ENCODE data around the gene MRPL34. TPM values are rescaled to one million over a fixed set of nuclear protein-coding genes. Genes with fewer than 3 reads are reported as not detected.
"Not testable (repeated sequence)": the region's sequence is repeated elsewhere in the genome, so short reads cannot be mapped to it uniquely, and the experiment has no call there.

The MRPL34 gene
- total and polyA plus RNA-seq, 12 donors = 122 to 301 (median 155) TPM

DNA sequence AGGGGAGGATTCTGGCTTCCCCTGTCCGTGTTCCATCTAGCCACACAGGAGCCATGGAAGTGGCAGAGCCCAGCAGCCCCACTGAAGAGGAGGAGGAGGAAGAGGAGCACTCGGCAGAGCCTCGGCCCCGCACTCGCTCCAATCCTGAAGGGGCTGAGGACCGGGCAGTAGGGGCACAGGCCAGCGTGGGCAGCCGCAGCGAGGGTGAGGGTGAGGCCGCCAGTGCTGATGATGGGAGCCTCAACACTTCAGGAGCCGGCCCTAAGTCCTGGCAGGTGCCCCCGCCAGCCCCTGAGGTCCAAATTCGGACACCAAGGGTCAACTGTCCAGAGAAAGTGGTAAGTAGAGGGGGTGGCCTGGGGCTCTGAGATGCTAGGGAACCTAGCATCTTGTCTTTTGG is 36.9 kb upstream of the MRPL34 start:
- Histone ChIP-seq H3K4me1 (peaks cover 2 to 31% (median 19%) of the 10 kb centered on the region in 9 donors), H3K27ac (no peak overlapping the region), H3K9me3 (no peaks in the 10 kb centered on the region), H3K27me3 (no peaks in the 10 kb centered on the region), H3K36me3 (peaks cover 0 to 52% (median 27%) of the 10 kb centered on the region in 9 donors), H3K4me3 (no peak overlapping the region)
- DNase-seq (no peak), ATAC-seq (no peak)
- no peak for TF ChIP-seq CTCF (IDR thresholded peaks at IDR 0.05)
- intact Hi-C loops (cut with DNase I) = no loop called here
- WGBS, 2 donors = 94 to 95% methylated on average over 13 of the region's 13 CpGs

- H3K4me1 ChIP-seq; H3K9me3 ChIP-seq; H3K27ac ChIP-seq; ATAC-seq; H3K4me3 ChIP-seq; DNase-seq; intact Hi-C loops (cut with DNase I); H3K27me3 ChIP-seq: not testable (repeated sequence)
- 95 to 96% methylated on average over 3 of the region's 3 CpGs for WGBS, 2 donors
- peaks cover 0 to 96% (median 53%) of the 10 kb centered on the region in 9 donors for H3K36me3 ChIP-seq
Observed at GRCh38 chr19:17274892-17275291, 30.8 kb upstream of the MRPL34 start.

DNA sequence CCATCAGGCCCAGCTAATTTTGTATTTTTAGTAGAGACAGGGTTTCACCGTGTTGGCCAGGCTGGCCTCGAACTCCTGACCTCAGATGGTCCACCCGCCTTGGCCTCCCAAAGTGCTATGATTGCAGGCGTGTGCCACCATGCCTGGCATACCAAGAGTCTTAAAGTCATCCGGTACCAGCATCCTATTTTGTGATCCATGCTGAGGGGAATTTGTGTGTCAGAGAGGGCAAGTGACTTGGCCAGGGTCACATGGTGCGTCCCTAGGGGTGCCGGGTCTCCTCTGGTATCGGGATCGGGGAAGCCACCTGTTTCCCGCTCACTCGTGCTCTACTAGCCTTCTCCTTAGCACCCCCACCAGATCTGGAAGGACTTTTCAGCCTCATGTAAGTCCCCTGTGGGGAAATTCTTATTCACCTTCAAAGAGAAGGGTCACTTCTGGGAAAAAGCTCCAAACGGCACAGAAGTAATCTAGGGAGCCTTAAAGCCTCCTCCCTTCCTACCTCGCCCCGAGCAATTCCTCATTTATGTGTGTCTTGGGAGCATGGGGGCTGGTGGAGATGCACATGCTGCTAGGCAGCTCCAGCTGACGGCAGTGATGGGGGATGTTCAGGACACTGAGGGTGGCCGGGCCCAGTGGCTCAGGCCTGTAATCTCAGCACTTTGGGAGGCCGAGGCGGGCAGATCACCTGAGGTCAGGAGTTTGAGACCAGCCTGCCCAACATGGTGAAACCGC is 30.1 kb upstream of the MRPL34 start:
- H3K27ac ChIP-seq = no peak overlapping the region
- WGBS, 2 donors = 91 to 92% methylated on average over 19 of the region's 19 CpGs
- H3K4me3 ChIP-seq = no peak overlapping the region
- peaks cover 0 to under 1% (median 0%) of the 10 kb centered on the region in 7 donors for H3K27me3 ChIP-seq
- TF ChIP-seq CTCF (IDR thresholded peaks at IDR 0.05) = no peak
- ATAC-seq (no peak), DNase-seq (no peak)
- intact Hi-C loops (cut with DNase I) = no loop called here
- peaks cover 0 to 89% (median 53%) of the 10 kb centered on the region in 9 donors for H3K36me3 ChIP-seq
- H3K4me1 ChIP-seq = no peaks in the 10 kb centered on the region
- no peaks in the 10 kb centered on the region for H3K9me3 ChIP-seq

GRCh38 chr19:17279436-17279835 is 26.2 kb upstream of the MRPL34 start:
- TF ChIP-seq CTCF (IDR thresholded peaks at IDR 0.05) = no peak
- intact Hi-C loops (cut with DNase I) = no loop called here
- no peak overlapping the region for H3K4me3 ChIP-seq

More at GRCh38 chr19:17279436-17279835, 26.2 kb upstream of the MRPL34 start:
- WGBS, 2 donors = 77 to 96% methylated on average over 3 of the region's 3 CpGs
- no peak overlapping the region for H3K27ac ChIP-seq
- peaks cover 11 to 21% (median 16%) of the 10 kb centered on the region in 7 donors for H3K27me3 ChIP-seq
- ATAC-seq (no peak), DNase-seq (no peak)
- H3K36me3 ChIP-seq = peaks cover 0 to 52% (median 30%) of the 10 kb centered on the region in 9 donors
- H3K4me1 ChIP-seq = peaks cover 13 to 19% (median 16%) of the 10 kb centered on the region in 9 donors
- H3K9me3 ChIP-seq = no peaks in the 10 kb centered on the region

Data from heart right ventricle (tissue), 16 donors.